A673 (cell line): Measurements from ENCODE around the gene SLFN11. TPM values are rescaled to one million over a fixed set of nuclear protein-coding genes. Genes with fewer than 3 reads are reported as not detected.

Experiments
- BruUV-seq: library from RNA; stranded (reverse); fragments of 400-500 nt; replicated peaks from 2 replicates; lab custom pipeline; 2021; lab: Mats Ljungman, UMichigan
- CTCF ChIA-PET: fragments of 300-600 bp; sonication (Branson Sonifier 250); formaldehyde crosslinking; loops from one replicate; lab custom pipeline; 2022; ENCODE audit warnings: antibody characterized with exemption; lab: Charles Lee
- POLR2A ChIA-PET: fragments of 300-600 bp; sonication (Branson Sonifier 250); formaldehyde crosslinking; loops from one replicate; lab custom pipeline; 2022; ENCODE audit warnings: antibody characterized with exemption; ENCODE audit not compliant: low non-redundant PET; lab: Charles Lee
- DNase-seq: peaks from one replicate; pipeline ENCODE4 v3.0.0-alpha.2; 2015; ENCODE audit warnings: low spot score
- H3K27ac ChIP-seq: fragments of 200-600 bp; sonication (generic); 2 replicates; pipeline ENCODE4 v1.5.1; 2016; ENCODE audit warnings: mixed run types, low read depth, mild to moderate bottlenecking, mixed read lengths, antibody characterized with exemption, low read length; ENCODE audit not compliant: poor library complexity, severe bottlenecking
- H3K27me3 ChIP-seq: fragments of 200-600 bp; sonication (generic); replicated peaks from 2 replicates; pipeline ENCODE4 v1.6.1; 2017; ENCODE audit warnings: mixed run types, low read depth, mild to moderate bottlenecking, mixed read lengths, antibody characterized with exemption, low read length; ENCODE audit not compliant: insufficient read depth, poor library complexity
- H3K36me3 ChIP-seq: fragments of 200-600 bp; sonication (generic); 2 replicates; pipeline ENCODE4 v1.6.1; 2016; ENCODE audit warnings: mixed run types, mild to moderate bottlenecking, mixed read lengths, antibody characterized with exemption, low read length; ENCODE audit not compliant: insufficient read depth, poor library complexity, severe bottlenecking
- H3K4me1 ChIP-seq: fragments of 200-600 bp; sonication (generic); 2 replicates; pipeline ENCODE4 v1.6.1; 2017; ENCODE audit warnings: mixed run types, mild to moderate bottlenecking, mixed read lengths, antibody characterized with exemption, low read length; ENCODE audit not compliant: insufficient read depth, poor library complexity, severe bottlenecking
- H3K4me3 ChIP-seq: fragments of 200-600 bp; sonication (generic); 2 replicates; pipeline ENCODE4 v1.5.1; 2016; ENCODE audit warnings: low read depth, mixed run types, mild to moderate bottlenecking, mixed read lengths, low read length; ENCODE audit not compliant: poor library complexity, severe bottlenecking
- H3K9me3 ChIP-seq: fragments of 200-600 bp; sonication (generic); 2 replicates; pipeline ENCODE4 v1.6.1; 2016; ENCODE audit warnings: mixed run types, low read depth, mild to moderate bottlenecking, mixed read lengths, antibody characterized with exemption, low read length; ENCODE audit not compliant: poor library complexity, severe bottlenecking
- CTCF ChIP-seq: fragments of 300-800, 200-600 bp; sonication (generic); conservative IDR thresholded peaks from 2 replicates; pipeline ENCODE4 v1.5.1; 2017; ENCODE audit warnings: low read depth, mild to moderate bottlenecking, antibody characterized with exemption, low read length, moderate library complexity, mixed read lengths
- EZH2 ChIP-seq: fragments of 200-600 bp; sonication (generic); IDR thresholded peaks from 2 replicates; pipeline ENCODE4 v1.6.1; 2017; ENCODE audit warnings: borderline replicate concordance, low read depth, mild to moderate bottlenecking, mixed read lengths, antibody characterized with exemption, low read length; ENCODE audit not compliant: poor library complexity, severe bottlenecking
- intact Hi-C: fragments of 100-400 bp; cut with micrococcal nuclease; formaldehyde crosslinking; loops from one replicate; pipeline ENCODE4 v1.10.0; 2022; ENCODE audit not compliant: unreplicated experiment
- total RNA-seq: library from RNA; stranded (reverse); gene quantifications from 2 replicates; pipeline ENCODE4 v1.2.3, GENCODE V29; 2021

Gene SLFN11
- total RNA-seq, 1 experiment from 2014 or later, result 141 TPM

- CTCF ChIA-PET, result no interaction called here
- intact Hi-C loops, result no loop called here
- BruUV-seq, result no TSS peak
Measured at GRCh38 chr17:35342276-35342675, 31.1 kb downstream of the SLFN11 start.

GRCh38 chr17:35341411-35341992, 31.9 kb downstream of the SLFN11 start:
- H3K4me3 ChIP-seq, result no peak overlapping the region
- H3K27me3 ChIP-seq, result no peaks in the 10 kb centered on the region
- ChIA-PET POLR2A (no interaction called here), CTCF (no interaction called here)
- BruUV-seq, result no TSS peak
- H3K36me3 ChIP-seq, result no peaks in the 10 kb centered on the region
- H3K9me3 ChIP-seq, result no peaks in the 10 kb centered on the region
- TF ChIP-seq CTCF (no peak), EZH2 (no peak)
- no peak for DNase-seq
- no peak overlapping the region for H3K27ac ChIP-seq
- H3K4me1 ChIP-seq, result peaks cover under 1% of the 10 kb centered on the region
- intact Hi-C loops, result no loop called here

More at GRCh38 chr17:35342276-35342675, 31.1 kb downstream of the SLFN11 start:
- H3K36me3 ChIP-seq, result no peaks in the 10 kb centered on the region
- no peak overlapping the region for H3K27ac ChIP-seq
- no peaks in the 10 kb centered on the region for H3K27me3 ChIP-seq
- POLR2A ChIA-PET, result interaction anchor here (0.6 kb wide), 1 partner anchor 26 kb away, joined by 3 read pairs; no protein-coding TSS in a partner anchor
- no peaks in the 10 kb centered on the region for H3K9me3 ChIP-seq
- no peak overlapping the region for H3K4me3 ChIP-seq
- H3K4me1 ChIP-seq, result peaks cover 4% of the 10 kb centered on the region
- TF ChIP-seq EZH2 (no peak), CTCF (no peak)
- DNase-seq, result no peak

GRCh38 chr17:35338230-35338629, 35.2 kb downstream of the SLFN11 start:
- Histone ChIP-seq H3K36me3 (no peaks in the 10 kb centered on the region), H3K9me3 (no peaks in the 10 kb centered on the region), H3K4me1 (no peaks in the 10 kb centered on the region), H3K4me3 (no peak overlapping the region), H3K27me3 (no peaks in the 10 kb centered on the region), H3K27ac (no peak overlapping the region)
- ChIA-PET POLR2A (no interaction called here), CTCF (no interaction called here)
- TF ChIP-seq EZH2 (no peak), CTCF (no peak)
- intact Hi-C loops, result no loop called here
- no TSS peak for BruUV-seq
- DNase-seq, result no peak
